HG03439 (cell line): ENCODE results near the gene TPRN.

ENCODE experiments used
- ATAC-seq: cut with Tn5 transposase; IDR thresholded peaks from one replicate; pipeline ENCODE4 v1.9.1; 2021; ENCODE audit warnings: mild to moderate bottlenecking, moderate library complexity; ENCODE audit not compliant: unreplicated experiment

The TPRN gene

GRCh38 chr9:137175345-137175961 lies 25.1 kb downstream of the TPRN start:
- ATAC-seq: no peak

GRCh38 chr9:137174722-137175293 lies 25.7 kb downstream of the TPRN start:
- no peak for ATAC-seq

GRCh38 chr9:137173796-137174664 lies 26.5 kb downstream of the TPRN start:
- no peak for ATAC-seq

- ATAC-seq: no peak
Measured at GRCh38 chr9:137172901-137173795, 27.4 kb downstream of the TPRN start.

GRCh38 chr9:137171149-137171900 lies 29.2 kb downstream of the TPRN start:
- no peak for ATAC-seq

- ATAC-seq: no peak
Measured at GRCh38 chr9:137170486-137171148, 29.9 kb downstream of the TPRN start.

GRCh38 chr9:137169896-137170358 lies 30.6 kb downstream of the TPRN start, which contains the start of gene LRRC26:
Gene LRRC26, minus strand, starts transcription at chr9:137170051. Its CDS starts 108 bp downstream, at chr9:137169943.
- no peak for ATAC-seq

- no peak for ATAC-seq
Measured at GRCh38 chr9:137168904-137169856, 31.4 kb downstream of the TPRN start.

GRCh38 chr9:137168573-137168903 lies 32.0 kb downstream of the TPRN start:
- ATAC-seq: no peak

GRCh38 chr9:137167747-137168572 lies 32.6 kb downstream of the TPRN start:
- no peak for ATAC-seq

GRCh38 chr9:137167277-137167746 lies 33.2 kb downstream of the TPRN start:
- no peak for ATAC-seq

- no peak for ATAC-seq
Measured at GRCh38 chr9:137166380-137167229, 33.9 kb downstream of the TPRN start.

GRCh38 chr9:137165250-137165836 lies 35.2 kb downstream of the TPRN start:
- ATAC-seq: no peak

GRCh38 chr9:137164370-137165249 lies 35.9 kb downstream of the TPRN start:
- ATAC-seq: no peak

GRCh38 chr9:137163805-137164204 lies 36.7 kb downstream of the TPRN start:
- ATAC-seq: no peak
